ENCODE results near the gene FANCC.

- TF ChIP-seq CTCF (IDR thresholded peaks at IDR 0.05) (no peak), POLR2A (IDR thresholded peaks at IDR 0.05) (no peak)
Observed at GRCh38 chr9:95076696-95077052, 240.8 kb downstream of the FANCC start.
